Neuronal stem cell (in vitro differentiated cells): ENCODE data around the gene TUBA8.
"Not testable (repeated sequence)": the region's sequence is repeated elsewhere in the genome, so short reads cannot be mapped to it uniquely, and the experiment has no call there.

ENCODE experiments used
- DNase-seq: peaks from one replicate; pipeline ENCODE4 v3.0.0-alpha.2; 2013; ENCODE audit warnings: low spot score
- H2AFZ ChIP-seq: one replicate; pipeline ENCODE4 v1.6.1; 2013; ENCODE audit warnings: mild to moderate bottlenecking, low read length, inconsistent platforms
- H2AK5ac ChIP-seq: 2 replicates; pipeline ENCODE4 v1.6.1; 2013; ENCODE audit warnings: low read depth, mild to moderate bottlenecking, inconsistent platforms, low read length, moderate library complexity, mixed read lengths
- H2BK120ac ChIP-seq: 2 replicates; pipeline ENCODE4 v1.6.1; 2013; ENCODE audit warnings: low read depth, mild to moderate bottlenecking, inconsistent platforms, low read length, moderate library complexity, mixed read lengths
- H2BK12ac ChIP-seq: one replicate; pipeline ENCODE4 v1.6.1; 2013; ENCODE audit warnings: low read length, inconsistent platforms
- H2BK15ac ChIP-seq: 2 replicates; pipeline ENCODE4 v1.6.1; 2013; ENCODE audit warnings: mild to moderate bottlenecking, low read length, inconsistent platforms, mixed read lengths
- H2BK5ac ChIP-seq: one replicate; pipeline ENCODE4 v1.6.1; 2013; ENCODE audit warnings: inconsistent platforms, mild to moderate bottlenecking, low read length, moderate library complexity
- H3K14ac ChIP-seq: one replicate; pipeline ENCODE4 v1.6.1; 2013; ENCODE audit warnings: low read length, inconsistent platforms
- H3K18ac ChIP-seq: 2 replicates; pipeline ENCODE4 v1.6.1; 2013; ENCODE audit warnings: low read length, inconsistent platforms
- H3K23ac ChIP-seq: 2 replicates; pipeline ENCODE4 v1.6.1; 2013; ENCODE audit warnings: low read depth, mild to moderate bottlenecking, mixed read lengths, low read length, inconsistent platforms; ENCODE audit not compliant: poor library complexity
- H3K27ac ChIP-seq: replicated peaks from 3 replicates; pipeline ENCODE4 v1.5.1; 2013; ENCODE audit warnings: low read length, inconsistent platforms
- H3K27me3 ChIP-seq, 3 experiments: 2 replicates each; pipeline ENCODE4 v1.6.1; 2013; ENCODE audit warnings: low read length in 3 of 3, mild to moderate bottlenecking in 2 of 3, inconsistent platforms in 1 of 3, low read depth in 1 of 3, mixed read lengths in 1 of 3, moderate library complexity in 1 of 3; ENCODE audit not compliant: control insufficient read depth in 3 of 3, insufficient read depth in 3 of 3
- H3K36me3 ChIP-seq, 2 donors: replicated peaks in 1 of 2; 2 replicates each; pipeline ENCODE4 v1.6.1; 2013; ENCODE audit warnings: low read length in 2 of 2; ENCODE audit not compliant: control insufficient read depth in 2 of 2, insufficient read depth in 2 of 2
- H3K4ac ChIP-seq: 2 replicates; pipeline ENCODE4 v1.6.1; 2013; ENCODE audit warnings: inconsistent platforms, mild to moderate bottlenecking, low read length, moderate library complexity
- H3K4me1 ChIP-seq, 2 donors: 1 replicate in 1 of 2; 2 replicates in 1 of 2; pipeline ENCODE4 v1.6.1; 2013; ENCODE audit warnings: low read length in 2 of 2, low read depth in 1 of 2; ENCODE audit not compliant: control insufficient read depth in 2 of 2, insufficient read depth in 1 of 2
- H3K4me2 ChIP-seq: one replicate; pipeline ENCODE4 v1.6.1; 2013; ENCODE audit warnings: mild to moderate bottlenecking, low read length, inconsistent platforms; ENCODE audit not compliant: insufficient read depth, poor library complexity, severe bottlenecking
- H3K4me3 ChIP-seq, 2 donors: 2 replicates each; pipeline ENCODE4 v1.5.1; 2013; ENCODE audit warnings: low read length in 2 of 2, mild to moderate bottlenecking in 2 of 2, inconsistent platforms in 1 of 2, moderate library complexity in 1 of 2
- H3K79me1 ChIP-seq: one replicate; pipeline ENCODE4 v1.6.1; 2013; ENCODE audit warnings: low read depth, mild to moderate bottlenecking, inconsistent platforms, low read length, moderate library complexity
- H3K9ac ChIP-seq: one replicate; pipeline ENCODE4 v1.6.1; 2013; ENCODE audit warnings: mild to moderate bottlenecking, low read depth, low read length, inconsistent platforms; ENCODE audit not compliant: poor library complexity
- H3K9me3 ChIP-seq, 2 donors: replicated peaks in 1 of 2; 2 replicates each; pipeline versions ENCODE3 to v1.6.1; 2013; ENCODE audit warnings: low read length in 2 of 2, mild to moderate bottlenecking in 2 of 2, inconsistent platforms in 1 of 2, low read depth in 1 of 2, mixed read lengths in 1 of 2, moderate library complexity in 1 of 2; ENCODE audit not compliant: control insufficient read depth in 2 of 2, insufficient read depth in 1 of 2
- H4K8ac ChIP-seq: one replicate; pipeline ENCODE4 v1.6.1; 2013; ENCODE audit warnings: low read depth, mild to moderate bottlenecking, inconsistent platforms, low read length, moderate library complexity
- H4K91ac ChIP-seq: one replicate; pipeline ENCODE4 v1.6.1; 2013; ENCODE audit warnings: low read length, low read depth, mild to moderate bottlenecking, inconsistent platforms; ENCODE audit not compliant: poor library complexity
- WGBS, 2 donors: extraction: QIAGEN DNeasy Blood & Tissue Kit; methylation state at CpG; one replicate each; pipeline ENCODE4 v1.1.7; 2013; ENCODE audit warnings: missing lambda C conversion rate in 2 of 2, mixed read lengths in 1 of 2; ENCODE audit not compliant: insufficient read length in 2 of 2, insufficient replicate concordance in 1 of 2; ENCODE audit errors: extremely low coverage in 2 of 2; 5-methylcytosine and 5-hydroxymethylcytosine counted together

TUBA8 gene

DNA sequence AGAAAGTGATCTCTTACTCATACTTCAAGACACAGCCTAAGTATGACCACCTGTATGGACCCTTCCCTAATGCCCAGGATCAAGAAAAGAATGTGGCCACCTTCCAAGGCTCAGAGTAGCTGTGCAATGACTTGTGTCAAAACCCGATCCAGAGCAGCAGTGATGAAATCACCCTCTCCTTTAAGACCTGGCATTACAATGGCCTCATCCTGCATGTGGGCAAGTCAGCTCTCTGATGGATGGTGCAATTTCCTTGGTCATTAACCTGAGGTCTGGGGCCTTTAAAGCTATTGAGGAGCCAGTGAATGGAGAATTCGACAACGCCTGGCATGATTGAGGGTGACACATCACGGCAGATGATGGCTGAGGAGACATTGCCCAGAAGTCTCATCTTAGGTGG, 9.1 kb upstream of the TUBA8 start:
- peak overlapping the region in 1 of 2 donors; percentile 16 for H3K4me3 ChIP-seq
- WGBS, 2 donors: no CpG with 5 or more reads among the region's 4 CpGs
- no peak overlapping the region for H2BK15ac ChIP-seq
- H2AK5ac ChIP-seq: no peak overlapping the region
- H3K23ac ChIP-seq: no peak overlapping the region
- no peak overlapping the region for H2BK12ac ChIP-seq
- H3K4ac ChIP-seq: no peak overlapping the region
- no peak overlapping the region for H3K4me2 ChIP-seq
- H2BK5ac ChIP-seq: no peak overlapping the region
- no peaks in the 10 kb centered on the region for H3K4me1 ChIP-seq
- H3K9me3 ChIP-seq: peaks cover 0 to 5% of the 10 kb centered on the region in 2 donors
- H3K36me3 ChIP-seq: peaks cover 2 to 4% of the 10 kb centered on the region in 2 donors
- DNase-seq: no peak
- H3K27ac ChIP-seq: no peak overlapping the region
- no peaks in the 10 kb centered on the region for H3K27me3 ChIP-seq
- no peak overlapping the region for H2BK120ac ChIP-seq
- H3K18ac ChIP-seq: no peak overlapping the region
- H3K9ac ChIP-seq: no peak overlapping the region
- H3K14ac ChIP-seq: no peak overlapping the region
- H4K91ac ChIP-seq: no peak overlapping the region
- H3K79me1 ChIP-seq: no peaks in the 10 kb centered on the region
- H4K8ac ChIP-seq: no peak overlapping the region
- H2AFZ ChIP-seq: no peak overlapping the region

GRCh38 chr22:18103527-18104269, 6.9 kb upstream of the TUBA8 start:
- Histone ChIP-seq H3K4me2 (no peak overlapping the region), H3K9me3 (peaks cover 0 to 5% of the 10 kb centered on the region in 2 donors), H3K27me3 (no peaks in the 10 kb centered on the region), H3K9ac (no peak overlapping the region), H3K18ac (no peak overlapping the region), H2BK120ac (no peak overlapping the region), H3K14ac (no peak overlapping the region), H2AK5ac (no peak overlapping the region), H3K4ac (no peak overlapping the region), H3K4me1 (no peaks in the 10 kb centered on the region), H3K4me3 (no peak overlapping the region), H3K36me3 (peaks cover 2 to 4% of the 10 kb centered on the region in 2 donors), H3K27ac (no peak overlapping the region), H2AFZ (no peak overlapping the region), H4K91ac (no peak overlapping the region), H4K8ac (no peak overlapping the region), H3K79me1 (no peaks in the 10 kb centered on the region), H2BK15ac (no peak overlapping the region), H2BK12ac (no peak overlapping the region), H2BK5ac (no peak overlapping the region), H3K23ac (no peak overlapping the region)
- no CpG with 5 or more reads among the region's 14 CpGs for WGBS, 2 donors
- DNase-seq: no peak

DNA sequence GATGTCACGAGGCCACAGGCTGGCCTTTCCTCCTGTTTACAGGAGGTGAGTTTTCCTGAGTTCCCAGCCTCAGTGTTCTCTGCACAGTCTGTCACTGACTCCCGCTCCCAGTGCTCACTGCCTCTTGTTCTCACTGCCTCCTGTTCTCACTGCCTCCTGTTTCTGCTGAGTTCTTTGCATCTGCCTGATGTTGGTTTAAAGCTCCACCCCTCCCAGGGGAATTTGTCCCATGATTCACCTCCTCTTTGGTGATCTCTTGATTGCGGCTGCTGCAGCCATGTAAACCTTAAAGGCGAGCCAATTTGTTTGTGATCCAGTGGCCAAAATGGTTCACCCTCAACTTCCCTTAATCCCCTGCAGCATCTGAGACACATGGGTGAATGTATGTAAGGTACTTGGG, 6.0 kb upstream of the TUBA8 start:
- H3K36me3 ChIP-seq: peaks cover 1 to 2% of the 10 kb centered on the region in 2 donors
- H2AFZ ChIP-seq: no peak overlapping the region
- H2BK120ac ChIP-seq: no peak overlapping the region
- H3K9ac ChIP-seq: no peak overlapping the region
- H3K4me1 ChIP-seq: no peaks in the 10 kb centered on the region
- no peak overlapping the region for H2AK5ac ChIP-seq
- H3K27ac ChIP-seq: no peak overlapping the region
- H4K91ac ChIP-seq: no peak overlapping the region
- no peak overlapping the region for H4K8ac ChIP-seq
- H3K79me1 ChIP-seq: no peaks in the 10 kb centered on the region
- peaks cover 0 to under 1% (median 0%) of the 10 kb centered on the region in 3 experiments for H3K27me3 ChIP-seq
- no peak overlapping the region for H3K23ac ChIP-seq
- no peak overlapping the region for H3K18ac ChIP-seq
- no peak overlapping the region for H3K4ac ChIP-seq
- peaks cover 0 to 5% of the 10 kb centered on the region in 2 donors for H3K9me3 ChIP-seq
- H3K4me2 ChIP-seq: no peak overlapping the region
- no peak overlapping the region for H2BK15ac ChIP-seq
- DNase-seq: no peak
- H2BK5ac ChIP-seq: no peak overlapping the region
- no peak overlapping the region for H3K4me3 ChIP-seq
- H3K14ac ChIP-seq: no peak overlapping the region
- H2BK12ac ChIP-seq: no peak overlapping the region
- no CpG with 5 or more reads among the region's 4 CpGs for WGBS, 2 donors

DNA sequence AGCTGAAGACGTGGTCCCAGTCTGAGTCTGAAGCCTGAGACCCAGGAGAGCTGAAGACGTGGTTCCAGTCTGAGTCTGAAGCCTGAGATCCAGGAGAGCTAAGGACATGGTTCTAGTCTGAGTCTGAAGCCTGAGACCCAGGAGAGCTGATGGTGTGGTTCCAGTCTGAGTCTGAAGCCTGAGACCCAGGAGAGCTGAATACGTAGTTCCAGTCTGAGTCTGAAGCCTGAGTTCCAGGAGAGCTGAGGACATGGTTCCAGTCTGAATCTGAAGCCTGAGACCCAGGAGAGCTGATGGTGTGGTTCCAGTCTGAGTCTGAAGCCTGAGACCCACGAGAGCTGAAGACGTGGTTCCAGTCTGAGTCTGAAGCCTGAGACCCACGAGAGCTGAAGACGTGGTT, 4.6 kb upstream of the TUBA8 start:
- not testable (repeated sequence) for H3K4me3 ChIP-seq, DNase-seq, H3K9me3 ChIP-seq, H4K8ac ChIP-seq, H2BK12ac ChIP-seq, H3K79me1 ChIP-seq, H3K4me2 ChIP-seq, H2AK5ac ChIP-seq, H3K36me3 ChIP-seq, H3K4ac ChIP-seq, H4K91ac ChIP-seq, H2AFZ ChIP-seq, H3K4me1 ChIP-seq, H3K14ac ChIP-seq, H3K9ac ChIP-seq, H3K27ac ChIP-seq, H3K23ac ChIP-seq, H2BK5ac ChIP-seq, H2BK15ac ChIP-seq, H3K18ac ChIP-seq, H2BK120ac ChIP-seq
- peaks cover 0 to 12% (median 5%) of the 10 kb centered on the region in 3 experiments for H3K27me3 ChIP-seq
- no CpG with 5 or more reads among the region's 7 CpGs for WGBS, 2 donors
